Mesenchymal stem cell (in vitro differentiated cells and primary cell): ENCODE measurements around the gene KRT4.
A peak's percentile ranks its signal among the peaks of the same experiment; 100 is the strongest.

ENCODE experiments used
- DNase-seq: peaks from one replicate; pipeline ENCODE4 v3.0.0-alpha.2; 2013
- H2AFZ ChIP-seq: one replicate; pipeline ENCODE4 v1.6.1; 2013; ENCODE audit warnings: low read depth, mild to moderate bottlenecking, control low read depth, inconsistent platforms, low read length, moderate library complexity
- H2AK5ac ChIP-seq: 2 replicates; pipeline ENCODE4 v1.6.1; 2013; ENCODE audit warnings: low read length, moderate library complexity, mild to moderate bottlenecking, inconsistent platforms; ENCODE audit not compliant: severe bottlenecking
- H2BK120ac ChIP-seq: one replicate; pipeline ENCODE4 v1.6.1; 2013; ENCODE audit warnings: low read depth, mild to moderate bottlenecking, inconsistent platforms, low read length, moderate library complexity
- H2BK12ac ChIP-seq, 2 experiments: one replicate each; pipeline ENCODE4 v1.6.1; 2013; ENCODE audit warnings: inconsistent platforms in 2 of 2, low read length in 2 of 2, mild to moderate bottlenecking in 2 of 2, moderate library complexity in 2 of 2, control low read depth in 1 of 2
- H2BK15ac ChIP-seq: one replicate; pipeline ENCODE4 v1.6.1; 2013; ENCODE audit warnings: mild to moderate bottlenecking, low read depth, inconsistent platforms; ENCODE audit not compliant: poor library complexity, severe bottlenecking
- H2BK5ac ChIP-seq: 2 replicates; pipeline ENCODE4 v1.6.1; 2013; ENCODE audit warnings: low read depth, mild to moderate bottlenecking, low read length, control low read depth, inconsistent platforms; ENCODE audit not compliant: poor library complexity, severe bottlenecking
- H3K14ac ChIP-seq, 2 experiments: one replicate each; pipeline ENCODE4 v1.6.1; 2013; ENCODE audit warnings: inconsistent platforms in 2 of 2, low read length in 2 of 2, control low read depth in 1 of 2, mild to moderate bottlenecking in 1 of 2, moderate library complexity in 1 of 2
- H3K18ac ChIP-seq, 2 experiments: one replicate each; pipeline ENCODE4 v1.6.1; 2013; ENCODE audit warnings: inconsistent platforms in 2 of 2, low read length in 2 of 2, control low read depth in 1 of 2, low read depth in 1 of 2, mild to moderate bottlenecking in 1 of 2
- H3K23ac ChIP-seq, 2 experiments: one replicate each; pipeline ENCODE4 v1.6.1; 2013; ENCODE audit warnings: inconsistent platforms in 2 of 2, low read length in 2 of 2, mild to moderate bottlenecking in 2 of 2, moderate library complexity in 2 of 2, control low read depth in 1 of 2
- H3K27ac ChIP-seq: 2 replicates; pipeline ENCODE4 v1.5.1; 2013; ENCODE audit warnings: mild to moderate bottlenecking, moderate library complexity, low read length, control low read depth, inconsistent platforms; ENCODE audit not compliant: poor library complexity, severe bottlenecking
- H3K27me3 ChIP-seq, 2 experiments: 2 replicates each; pipeline versions ENCODE4 v1.6.1 to v1.7.0; 2013; ENCODE audit warnings: low read length in 2 of 2, mild to moderate bottlenecking in 2 of 2, moderate library complexity in 2 of 2, control low read depth in 1 of 2, inconsistent platforms in 1 of 2; ENCODE audit not compliant: control insufficient read depth in 1 of 2, insufficient read depth in 1 of 2
- H3K36me3 ChIP-seq, 2 experiments: 2 replicates each; pipeline versions ENCODE4 v1.6.1 to v1.7.0; 2013; ENCODE audit warnings: low read length in 2 of 2, control low read depth in 1 of 2, inconsistent platforms in 1 of 2, low read depth in 1 of 2, mild to moderate bottlenecking in 1 of 2; ENCODE audit not compliant: insufficient read depth in 2 of 2, control insufficient read depth in 1 of 2
- H3K4ac ChIP-seq, 2 experiments: one replicate each; pipeline ENCODE4 v1.6.1; 2013; ENCODE audit warnings: inconsistent platforms in 2 of 2, low read length in 2 of 2, mild to moderate bottlenecking in 2 of 2, moderate library complexity in 2 of 2, control low read depth in 1 of 2, low read depth in 1 of 2
- H3K4me1 ChIP-seq: 2 replicates; pipeline ENCODE4 v1.6.1; 2013; ENCODE audit warnings: low read depth, low read length, control low read depth; ENCODE audit not compliant: control insufficient read depth, insufficient read depth
- H3K4me2 ChIP-seq: 2 replicates; pipeline ENCODE4 v1.6.1; 2013; ENCODE audit warnings: low read length, mild to moderate bottlenecking, inconsistent platforms; ENCODE audit not compliant: poor library complexity, severe bottlenecking
- H3K4me3 ChIP-seq, 2 experiments: 2 replicates each; pipeline versions ENCODE4 v1.5.1 to v1.7.0; 2013; ENCODE audit warnings: low read length in 2 of 2, mild to moderate bottlenecking in 2 of 2, control low read depth in 1 of 2, low read depth in 1 of 2; ENCODE audit not compliant: insufficient read depth in 1 of 2
- H3K79me1 ChIP-seq: replicated peaks from 2 replicates; pipeline ENCODE4 v1.6.1; 2013; ENCODE audit warnings: mild to moderate bottlenecking, control low read depth, low read length, inconsistent platforms; ENCODE audit not compliant: poor library complexity, severe bottlenecking
- H3K9ac ChIP-seq: 2 replicates; pipeline ENCODE4 v1.7.0; 2013; ENCODE audit warnings: mild to moderate bottlenecking, low read length, moderate library complexity
- H3K9me3 ChIP-seq: 2 replicates; pipeline ENCODE4 v1.7.0; 2013; ENCODE audit warnings: mild to moderate bottlenecking, low read length; ENCODE audit not compliant: control insufficient read depth
- H4K8ac ChIP-seq: one replicate; pipeline ENCODE4 v1.6.1; 2013; ENCODE audit warnings: inconsistent platforms, mild to moderate bottlenecking, low read length, moderate library complexity
- H4K91ac ChIP-seq: one replicate; pipeline ENCODE4 v1.6.1; 2013; ENCODE audit warnings: mild to moderate bottlenecking, low read length, inconsistent platforms
- WGBS: methylation state at CpG from one replicate; pipeline ENCODE4 v1.1.7; 2013; ENCODE audit warnings: mixed read lengths; 5-methylcytosine and 5-hydroxymethylcytosine counted together

The KRT4 gene

GRCh38 chr12:52850681-52851080 is 36.8 kb upstream of the KRT4 start:
- H3K27me3 ChIP-seq: peaks cover 46 to 70% of the 10 kb centered on the region in 2 experiments
- 88% methylated on average over 5 of the region's 5 CpGs for WGBS
- H2BK15ac ChIP-seq: no peak overlapping the region
- no peak overlapping the region for H3K14ac ChIP-seq
- no peak overlapping the region for H4K91ac ChIP-seq
- H3K9ac ChIP-seq: no peak overlapping the region
- H3K4ac ChIP-seq: no peak overlapping the region
- no peak for DNase-seq
- peak overlapping the region in 1 of 2 experiments; percentile 71 for H3K23ac ChIP-seq
- no peak overlapping the region for H3K4me2 ChIP-seq
- no peak overlapping the region for H2BK12ac ChIP-seq
- H4K8ac ChIP-seq: no peak overlapping the region
- H3K18ac ChIP-seq: no peak overlapping the region
- H3K79me1 ChIP-seq: no peaks in the 10 kb centered on the region
- H3K27ac ChIP-seq: no peak overlapping the region
- no peaks in the 10 kb centered on the region for H3K36me3 ChIP-seq
- peaks cover 2% of the 10 kb centered on the region for H3K4me1 ChIP-seq
- no peak overlapping the region for H2AFZ ChIP-seq
- H3K9me3 ChIP-seq: no peaks in the 10 kb centered on the region
- no peak overlapping the region for H2BK5ac ChIP-seq
- H2AK5ac ChIP-seq: no peak overlapping the region
- no peak overlapping the region for H2BK120ac ChIP-seq
- no peak overlapping the region for H3K4me3 ChIP-seq

GRCh38 chr12:52849511-52849910 is 35.6 kb upstream of the KRT4 start:
- Histone ChIP-seq H2AFZ (no peak overlapping the region), H3K14ac (no peak overlapping the region), H3K4me2 (no peak overlapping the region), H2BK120ac (no peak overlapping the region), H4K91ac (no peak overlapping the region), H3K27ac (no peak overlapping the region), H3K4ac (no peak overlapping the region), H3K27me3 (peaks cover 46 to 72% of the 10 kb centered on the region in 2 experiments), H2AK5ac (no peak overlapping the region), H3K4me3 (no peak overlapping the region), H3K9ac (no peak overlapping the region), H2BK12ac (no peak overlapping the region), H2BK15ac (no peak overlapping the region), H3K36me3 (no peaks in the 10 kb centered on the region), H2BK5ac (no peak overlapping the region), H4K8ac (no peak overlapping the region), H3K4me1 (peaks cover 2% of the 10 kb centered on the region), H3K18ac (no peak overlapping the region), H3K23ac (no peak overlapping the region), H3K9me3 (no peaks in the 10 kb centered on the region), H3K79me1 (no peaks in the 10 kb centered on the region)
- no peak for DNase-seq
- 96% methylated on average over 5 of the region's 6 CpGs for WGBS

- H2BK12ac ChIP-seq: no peak within 1 kb of the TSS
- no peaks in the 10 kb centered on the region for H3K79me1 ChIP-seq
- H3K4me3 ChIP-seq: no peak within 1 kb of the TSS
- H2AFZ ChIP-seq: no peak within 1 kb of the TSS
- H2BK15ac ChIP-seq: no peak within 1 kb of the TSS
- no peak within 1 kb of the TSS for H3K18ac ChIP-seq
- no peak within 1 kb of the TSS for H3K4ac ChIP-seq
- H4K8ac ChIP-seq: no peak within 1 kb of the TSS
- H3K36me3 ChIP-seq: no peaks in the 10 kb centered on the region
- no peak within 1 kb of the TSS for H3K27ac ChIP-seq
- H2BK5ac ChIP-seq: no peak within 1 kb of the TSS
- no peak within 1 kb of the TSS for H2BK120ac ChIP-seq
- H3K23ac ChIP-seq: no peak within 1 kb of the TSS
- no peak within 1 kb of the TSS for H3K14ac ChIP-seq
- no peak within 1 kb of the TSS for H4K91ac ChIP-seq
- H3K27me3 ChIP-seq: peaks cover 41 to 77% of the 10 kb centered on the region in 2 experiments
- H3K4me2 ChIP-seq: no peak within 1 kb of the TSS
- no peaks in the 10 kb centered on the region for H3K9me3 ChIP-seq
- DNase-seq: no peak
- H3K9ac ChIP-seq: no peak within 1 kb of the TSS
- no peak within 1 kb of the TSS for H2AK5ac ChIP-seq
- WGBS: 77% methylated on average over 16 of the region's 16 CpGs
- peaks cover 2% of the 10 kb centered on the region for H3K4me1 ChIP-seq
These were observed 34.8 kb upstream of the KRT4 start, which contains the start of gene KRT78 for GRCh38 chr12:52848661-52849255. Gene KRT78 (minus strand): TSS chr12:52848994. CDS start chr12:52848930, 64 bp downstream.

GRCh38 chr12:52847335-52848102 is 33.6 kb upstream of the KRT4 start:
- 87% methylated on average over 12 of the region's 12 CpGs for WGBS
- H3K79me1 ChIP-seq: no peaks in the 10 kb centered on the region

More at GRCh38 chr12:52847335-52848102, 33.6 kb upstream of the KRT4 start:
- Histone ChIP-seq H2BK12ac (no peak overlapping the region), H3K18ac (no peak overlapping the region), H3K9me3 (no peaks in the 10 kb centered on the region), H2BK15ac (no peak overlapping the region), H4K91ac (no peak overlapping the region), H3K9ac (no peak overlapping the region), H2AK5ac (no peak overlapping the region), H2AFZ (no peak overlapping the region), H3K14ac (no peak overlapping the region), H3K4me1 (peaks cover 2% of the 10 kb centered on the region), H2BK5ac (no peak overlapping the region), H3K4me2 (no peak overlapping the region), H3K4ac (no peak overlapping the region), H3K36me3 (no peaks in the 10 kb centered on the region), H2BK120ac (no peak overlapping the region), H4K8ac (no peak overlapping the region), H3K23ac (no peak overlapping the region), H3K27ac (no peak overlapping the region), H3K27me3 (peaks cover 32 to 72% of the 10 kb centered on the region in 2 experiments), H3K4me3 (no peak overlapping the region)
- no peak for DNase-seq
